ENCODE data around the gene CDKN1B.
"Not testable (repeated sequence)": the region's sequence is repeated elsewhere in the genome, so short reads cannot be mapped to it uniquely, and the experiment has no call there.

The CDKN1B gene

GRCh38 chr12:12725086-12725955 is 8.2 kb downstream of the CDKN1B start:
- peak; percentile 85 to 89 for DNase-seq

DNA sequence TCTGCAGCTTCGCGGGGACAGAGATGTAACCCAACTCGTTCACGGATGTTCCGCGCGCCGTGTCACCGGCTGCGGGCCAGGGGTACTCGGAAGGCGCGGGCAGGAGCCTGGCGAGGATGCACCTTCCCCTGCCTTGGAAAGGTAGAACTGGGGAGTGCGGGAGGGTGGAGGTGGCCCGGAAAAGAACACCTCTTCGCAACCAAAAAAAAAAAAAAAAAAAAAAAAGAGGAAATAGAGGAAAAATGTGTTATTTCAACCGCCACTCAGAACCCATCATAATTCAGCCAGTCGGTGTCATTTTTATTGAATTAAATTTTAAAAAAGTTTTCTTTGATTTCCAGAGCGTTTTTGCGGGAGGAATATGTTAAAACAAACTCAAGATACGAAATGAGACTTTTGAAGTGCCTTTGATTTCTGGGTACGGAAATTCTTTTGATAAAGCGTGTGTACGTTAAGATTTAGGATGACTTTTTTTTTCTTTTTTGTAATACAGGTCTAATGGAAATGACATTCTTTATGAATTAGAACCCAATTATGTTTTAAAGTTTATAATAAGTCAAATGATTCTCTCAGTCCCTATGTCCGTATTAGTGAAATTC is 8.9 kb downstream of the CDKN1B start:
- no peak for DNase-seq

GRCh38 chr12:12726555-12727093 is 9.5 kb downstream of the CDKN1B start:
- no peak for DNase-seq

DNA sequence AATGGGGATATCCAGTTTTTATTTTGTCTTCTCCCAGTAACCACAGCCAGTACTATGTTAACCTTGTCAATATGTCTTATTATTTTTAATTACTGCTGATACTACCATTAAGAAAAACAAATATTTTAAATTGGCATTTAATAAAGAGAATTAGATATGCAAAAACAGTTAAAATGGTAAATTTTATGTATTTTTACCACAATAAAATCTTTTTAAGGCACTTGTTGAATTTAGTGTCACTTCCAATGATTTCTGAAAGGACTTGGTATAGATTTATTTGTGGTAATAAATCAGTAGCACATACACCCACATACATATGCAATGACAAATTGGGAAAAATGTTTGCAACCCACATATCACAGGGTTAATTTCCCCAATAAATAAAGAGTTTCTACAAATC is 14.0 kb downstream of the CDKN1B start:
- no peak for DNase-seq

GRCh38 chr12:12731785-12732184 is 14.6 kb downstream of the CDKN1B start:
- no peak for DNase-seq

DNA sequence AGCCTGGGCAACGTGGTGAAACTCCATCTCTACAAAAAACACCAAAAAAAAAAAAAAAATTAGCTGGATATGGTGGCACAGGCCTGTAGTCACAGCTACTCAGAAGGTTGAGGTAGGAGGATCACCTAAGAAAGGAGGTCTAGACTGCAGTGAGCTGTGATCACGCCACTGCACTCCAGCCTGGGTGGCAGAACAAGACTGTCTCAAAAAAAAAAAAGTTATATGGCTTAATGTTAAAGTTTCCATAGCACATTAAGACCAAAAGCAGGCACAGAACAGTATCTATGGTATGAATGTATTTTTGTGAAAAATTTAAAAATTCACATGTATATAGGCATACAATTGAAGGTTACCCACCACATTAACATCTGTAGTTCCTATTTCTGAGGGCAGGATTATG is 15.9 kb downstream of the CDKN1B start:
- DNase-seq, result no peak

- no peak for DNase-seq
Measured at GRCh38 chr12:12734054-12734453, 16.9 kb downstream of the CDKN1B start.

DNA sequence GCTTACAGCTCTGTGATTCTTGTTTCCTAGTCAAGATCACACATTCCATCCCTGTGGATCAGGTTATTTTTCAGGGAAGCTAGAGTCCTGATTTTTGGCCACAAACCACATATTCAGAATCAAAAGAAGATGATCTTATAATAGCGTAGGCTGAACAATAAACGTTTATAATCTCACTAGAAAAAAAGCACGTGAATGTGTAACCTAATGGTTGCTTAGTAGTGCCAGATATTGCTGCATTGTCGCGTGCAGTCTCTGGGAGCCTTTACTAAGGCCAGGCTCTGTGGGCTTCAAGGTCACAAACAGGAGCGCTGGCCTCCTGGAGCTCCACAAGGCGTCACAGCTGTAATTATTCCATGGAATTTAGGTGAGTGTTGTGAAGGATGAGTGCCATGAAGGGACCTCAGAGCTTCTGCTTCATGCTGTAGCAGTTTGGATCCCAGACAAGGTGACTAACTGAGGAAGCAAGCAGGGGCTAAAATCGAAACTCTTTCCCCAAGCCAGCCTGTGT is 17.4 kb downstream of the CDKN1B start:
- no peak for DNase-seq

GRCh38 chr12:12735301-12735700 is 18.1 kb downstream of the CDKN1B start:
- DNase-seq, result no peak

DNA sequence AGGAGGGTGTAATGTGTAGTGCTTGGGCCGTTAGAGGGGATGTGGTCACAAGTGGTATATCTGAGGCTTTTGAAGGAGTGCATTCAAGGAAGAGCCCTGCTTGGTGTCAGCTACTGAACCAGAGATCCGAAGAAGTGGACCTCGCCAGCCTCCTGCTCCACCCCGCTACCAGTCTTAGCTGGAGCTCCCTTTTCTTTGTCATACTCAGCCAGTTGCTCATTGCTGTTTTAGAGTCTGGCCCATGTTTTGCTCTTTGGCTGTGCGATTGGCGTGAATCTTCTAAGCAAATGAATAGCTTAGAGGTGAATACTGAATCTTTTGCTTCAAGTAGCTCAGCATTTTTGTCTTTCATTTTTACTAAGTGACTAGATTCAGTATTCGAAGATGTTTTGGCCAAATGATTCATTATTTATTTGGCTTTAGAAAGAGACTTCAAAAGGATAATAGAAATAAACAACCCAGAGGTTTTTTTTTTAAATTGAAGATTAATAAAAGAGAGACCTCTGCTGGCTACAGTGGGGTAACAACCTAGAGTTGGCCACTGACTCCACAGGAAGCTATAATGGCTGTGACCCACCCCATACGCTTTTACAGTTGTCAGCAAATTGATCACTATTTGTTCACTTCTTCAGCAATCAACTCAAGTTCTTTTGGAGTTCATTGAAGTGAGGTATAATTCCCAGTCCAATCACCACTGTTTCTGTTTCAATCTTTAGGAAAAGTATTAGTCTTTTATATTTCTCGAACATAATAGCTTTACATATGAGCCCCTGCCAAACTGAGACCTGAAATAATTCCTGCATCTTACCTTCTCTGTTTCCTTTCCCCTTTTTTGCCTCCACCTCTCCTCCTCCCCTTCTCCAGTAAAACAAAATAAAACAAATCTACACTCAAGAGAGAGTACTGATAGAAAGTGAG is 19.9 kb downstream of the CDKN1B start:
- DNase-seq, result no peak

- not testable (repeated sequence) for DNase-seq
Measured at GRCh38 chr12:12738152-12738551, 21.0 kb downstream of the CDKN1B start.

DNA sequence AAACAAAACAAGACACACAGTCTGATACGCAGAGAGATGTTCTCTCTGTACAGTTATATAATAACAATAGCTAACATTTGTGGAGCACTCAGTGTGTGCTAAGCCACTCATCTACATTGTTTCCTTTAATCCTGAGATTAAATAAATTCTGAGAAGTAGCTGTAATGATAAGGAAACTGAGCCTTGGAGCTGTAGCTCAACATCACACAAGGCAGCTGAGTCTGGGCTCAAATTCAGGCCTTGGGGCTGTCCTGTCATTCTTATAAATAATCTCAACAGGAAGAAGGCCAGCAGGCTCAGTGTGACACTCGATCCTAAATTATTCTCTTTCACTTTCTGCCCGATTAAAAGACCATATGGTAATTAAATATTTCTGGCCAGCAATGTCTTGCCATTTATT is 24.5 kb downstream of the CDKN1B start:
- no peak for DNase-seq

- DNase-seq, result no peak
Measured at GRCh38 chr12:12744546-12745305, 27.6 kb downstream of the CDKN1B start.

- DNase-seq, result no peak
Measured at GRCh38 chr12:12745576-12746211, 28.5 kb downstream of the CDKN1B start.

DNA sequence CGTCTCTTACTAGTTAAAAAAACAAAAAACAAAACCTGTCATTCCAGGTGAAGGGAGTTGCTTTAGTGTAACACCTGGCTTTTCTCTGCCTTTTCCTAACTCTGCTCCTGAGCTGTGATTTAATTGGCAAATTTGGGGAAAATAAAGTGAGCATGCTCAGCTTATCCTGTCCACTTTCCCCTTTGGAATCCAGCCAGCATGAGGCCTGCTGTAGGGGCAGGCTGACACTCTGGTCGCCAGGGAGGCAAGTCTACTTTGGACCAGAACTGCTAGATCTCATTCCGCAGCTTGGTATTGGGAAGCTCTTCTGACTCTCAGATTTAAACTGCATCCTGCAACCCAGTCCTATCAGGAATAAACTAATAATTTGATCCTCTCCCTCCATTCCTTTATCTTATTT is 30.1 kb downstream of the CDKN1B start:
- DNase-seq, result no peak

GRCh38 chr12:12748044-12748443 is 30.9 kb downstream of the CDKN1B start:
- DNase-seq, result no peak

- DNase-seq, result no peak
Measured at GRCh38 chr12:12749433-12749832, 32.3 kb downstream of the CDKN1B start.

GRCh38 chr12:12755923-12756322 is 38.8 kb downstream of the CDKN1B start:
- no peak for DNase-seq

DNA sequence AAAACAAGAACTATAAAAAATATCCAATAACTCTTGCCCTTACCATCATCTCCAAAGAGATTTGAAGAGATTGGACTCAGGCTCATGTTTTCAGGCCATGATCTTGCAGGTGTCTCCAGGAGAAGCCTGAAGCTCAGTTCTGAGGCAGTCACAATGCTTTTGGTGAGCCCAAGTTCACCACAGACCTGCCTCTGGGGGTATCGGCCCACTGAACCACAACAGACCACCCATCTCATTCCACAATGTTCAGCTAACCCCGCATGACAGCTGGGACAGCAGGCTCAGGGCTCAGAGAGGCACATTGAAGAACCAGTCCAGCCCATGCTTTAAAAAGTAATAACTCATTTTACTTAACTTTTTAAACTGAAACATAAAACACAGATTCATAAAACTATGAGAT is 40.0 kb downstream of the CDKN1B start:
- no peak for DNase-seq

GRCh38 chr12:12759234-12759915 is 42.2 kb downstream of the CDKN1B start:
- DNase-seq, result no peak

DNA sequence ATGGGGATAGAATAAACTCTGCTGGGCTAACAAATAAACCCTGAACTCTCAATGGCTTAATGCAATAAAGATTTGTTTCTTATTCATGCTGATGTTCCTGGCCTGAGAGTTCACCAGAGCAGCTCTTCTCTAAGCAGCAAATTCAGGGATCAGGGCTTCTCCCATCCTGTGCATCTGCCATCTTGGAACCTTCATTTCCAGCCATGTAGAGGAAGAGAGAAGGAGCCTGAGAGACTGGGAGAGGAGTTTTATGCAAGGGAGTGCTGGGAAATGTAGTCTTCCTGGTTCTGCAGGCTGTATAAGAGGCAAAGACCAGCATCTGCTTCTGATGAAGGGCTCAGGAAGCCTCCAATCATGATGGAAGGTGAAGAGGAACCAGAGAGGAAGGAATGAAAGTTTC is 47.7 kb downstream of the CDKN1B start:
- no peak for DNase-seq

Data from activated CD4-positive, alpha-beta T cell treated with anti-CD3 and anti-CD28 coated beads, Interleukin-2, amount 50 U/mL, for 4 hours (primary cell).